ENCODE results near the gene VIM.

- TF ChIP-seq CTCF (IDR thresholded peaks at IDR 0.05): no peak
- no peak for TF ChIP-seq POLR2A (IDR thresholded peaks at IDR 0.05)
These were observed 6.4 kb downstream of the VIM start for GRCh38 chr10:17234431-17234945.

Measured in suprapubic skin (tissue), 3 donors.